HEK293 (cell line): ENCODE data around the gene NECTIN1.

ENCODE experiments used
- AEBP2 ChIP-seq: fragments of 450-650 bp; formaldehyde crosslinking; IDR thresholded peaks from 2 replicates; pipeline ENCODE4 v1.5.1; 2016; ENCODE audit warnings: missing biosample characterization, missing genetic modification characterization, borderline replicate concordance
- HOXA7 ChIP-seq: sonication (generic); formaldehyde crosslinking; IDR thresholded peaks from 2 replicates; pipeline ENCODE4 v1.8.1; 2022; ENCODE audit warnings: missing genetic modification reagents, borderline replicate concordance
- MZF1 ChIP-seq: fragments of 450-650 bp; formaldehyde crosslinking; IDR thresholded peaks from 2 replicates; pipeline ENCODE4 v1.5.1; 2017; ENCODE audit warnings: missing biosample characterization, missing genetic modification characterization, borderline replicate concordance
- REPIN1 ChIP-seq: fragments of 450-650 bp; formaldehyde crosslinking; IDR thresholded peaks from 2 replicates; pipeline ENCODE4 v1.5.1; 2017; ENCODE audit warnings: missing biosample characterization, missing genetic modification characterization, low read depth
- SP7 ChIP-seq: fragments of 450-650 bp; formaldehyde crosslinking; IDR thresholded peaks from 2 replicates; pipeline ENCODE4 v1.5.1; 2016; ENCODE audit warnings: missing biosample characterization, missing genetic modification characterization
- ZBTB1 ChIP-seq: fragments of 450-650 bp; formaldehyde crosslinking; IDR thresholded peaks from 2 replicates; pipeline ENCODE4 v1.5.1; 2016; ENCODE audit warnings: missing biosample characterization, missing genetic modification characterization
- ZBTB26 ChIP-seq: fragments of 450-650 bp; formaldehyde crosslinking; optimal IDR thresholded peaks from 2 replicates; pipeline ENCODE3; 2016; ENCODE audit warnings: missing biosample characterization, mild to moderate bottlenecking, missing genetic modification characterization
- ZFP37 ChIP-seq: fragments of 450-650 bp; formaldehyde crosslinking; IDR thresholded peaks from 2 replicates; pipeline ENCODE4 v1.5.1; 2016; ENCODE audit warnings: missing biosample characterization, missing genetic modification characterization
- ZNF112 ChIP-seq: fragments of 450-650 bp; formaldehyde crosslinking; IDR thresholded peaks from 2 replicates; pipeline ENCODE4 v1.5.0; 2017; ENCODE audit warnings: missing biosample characterization, missing genetic modification characterization
- ZNF114 ChIP-seq: fragments of 450-650 bp; formaldehyde crosslinking; IDR thresholded peaks from 2 replicates; pipeline ENCODE4 v1.5.0; 2017; ENCODE audit warnings: missing biosample characterization, missing genetic modification characterization
- ZNF132 ChIP-seq: fragments of 450-650 bp; formaldehyde crosslinking; IDR thresholded peaks from 2 replicates; pipeline ENCODE4 v1.5.1; 2017; ENCODE audit warnings: missing biosample characterization, missing genetic modification characterization, borderline replicate concordance
- ZNF18 ChIP-seq: fragments of 450-650 bp; formaldehyde crosslinking; IDR thresholded peaks from 2 replicates; pipeline ENCODE4 v1.5.1; 2016; ENCODE audit warnings: missing biosample characterization, missing genetic modification characterization
- ZNF19 ChIP-seq: fragments of 450-650 bp; formaldehyde crosslinking; IDR thresholded peaks from 2 replicates; pipeline ENCODE4; 2016; ENCODE audit warnings: missing biosample characterization, missing genetic modification characterization, low read depth
- ZNF223 ChIP-seq: fragments of 450-650 bp; formaldehyde crosslinking; IDR thresholded peaks from 2 replicates; pipeline ENCODE4 v1.5.1; 2016; ENCODE audit warnings: missing biosample characterization, missing genetic modification characterization
- ZNF23 ChIP-seq: fragments of 450-650 bp; formaldehyde crosslinking; IDR thresholded peaks from 2 replicates; pipeline ENCODE4 v1.5.1; 2016; ENCODE audit warnings: missing biosample characterization, missing genetic modification characterization, borderline replicate concordance
- ZNF335 ChIP-seq: fragments of 450-650 bp; formaldehyde crosslinking; conservative IDR thresholded peaks from 2 replicates; pipeline ENCODE4 v1.5.1; 2016; ENCODE audit warnings: missing biosample characterization, missing genetic modification characterization
- ZNF37A ChIP-seq: fragments of 450-650 bp; IDR thresholded peaks from 2 replicates; pipeline ENCODE4 v1.5.1; 2018; ENCODE audit warnings: missing biosample characterization, missing genetic modification characterization
- ZNF394 ChIP-seq: fragments of 450-650 bp; formaldehyde crosslinking; IDR thresholded peaks from 2 replicates; pipeline ENCODE4 v1.5.1; 2016; ENCODE audit warnings: missing biosample characterization, missing genetic modification characterization, mild to moderate bottlenecking, moderate library complexity, borderline replicate concordance
- ZNF473 ChIP-seq: fragments of 450-650 bp; formaldehyde crosslinking; IDR thresholded peaks from 2 replicates; pipeline ENCODE4 v1.5.1; 2017; ENCODE audit warnings: missing biosample characterization, missing genetic modification characterization
- ZNF521 ChIP-seq: fragments of 450-650 bp; formaldehyde crosslinking; IDR thresholded peaks from 2 replicates; pipeline ENCODE4 v1.5.1; 2017; ENCODE audit warnings: missing biosample characterization, mild to moderate bottlenecking, missing genetic modification characterization
- ZNF544 ChIP-seq: fragments of 450-650 bp; formaldehyde crosslinking; IDR thresholded peaks from 2 replicates; pipeline ENCODE4 v1.5.0; 2017; ENCODE audit warnings: missing biosample characterization, missing genetic modification characterization
- ZNF561 ChIP-seq: fragments of 450-650 bp; IDR thresholded peaks from 2 replicates; pipeline ENCODE4 v1.5.1; 2018; ENCODE audit warnings: missing biosample characterization, missing genetic modification characterization, borderline replicate concordance
- ZNF571 ChIP-seq: fragments of 450-650 bp; formaldehyde crosslinking; IDR thresholded peaks from 2 replicates; pipeline ENCODE4 v1.5.0; 2017; ENCODE audit warnings: missing biosample characterization, missing genetic modification characterization
- ZNF580 ChIP-seq: fragments of 450-650 bp; formaldehyde crosslinking; IDR thresholded peaks from 2 replicates; pipeline ENCODE4 v1.5.1; 2016; ENCODE audit warnings: missing biosample characterization, missing genetic modification characterization
- ZNF596 ChIP-seq: fragments of 450-650 bp; IDR thresholded peaks from 2 replicates; pipeline ENCODE4 v1.5.0; 2018; ENCODE audit warnings: missing biosample characterization, mild to moderate bottlenecking, missing genetic modification characterization, moderate library complexity
- ZNF624 ChIP-seq: fragments of 450-650 bp; formaldehyde crosslinking; IDR thresholded peaks from 2 replicates; pipeline ENCODE4 v1.5.1; 2017; ENCODE audit warnings: missing biosample characterization, missing genetic modification characterization
- ZNF664 ChIP-seq: fragments of 450-650 bp; formaldehyde crosslinking; IDR thresholded peaks from 2 replicates; pipeline ENCODE4 v1.5.1; 2016; ENCODE audit warnings: missing biosample characterization, missing genetic modification characterization
- ZNF670 ChIP-seq: fragments of 450-650 bp; formaldehyde crosslinking; IDR thresholded peaks from 2 replicates; pipeline ENCODE4 v1.5.1; 2016; ENCODE audit warnings: missing biosample characterization, missing genetic modification characterization, low read depth
- ZNF677 ChIP-seq: fragments of 450-650 bp; IDR thresholded peaks from 2 replicates; pipeline ENCODE4 v1.5.0; 2018; ENCODE audit warnings: missing biosample characterization, mild to moderate bottlenecking, missing genetic modification characterization, moderate library complexity
- ZNF707 ChIP-seq: fragments of 450-650 bp; formaldehyde crosslinking; IDR thresholded peaks from 2 replicates; pipeline ENCODE4 v1.5.1; 2016; ENCODE audit warnings: missing biosample characterization, missing genetic modification characterization
- ZNF837 ChIP-seq: fragments of 450-650 bp; formaldehyde crosslinking; IDR thresholded peaks from 2 replicates; pipeline ENCODE4 v1.5.1; 2016; ENCODE audit warnings: missing biosample characterization, missing genetic modification characterization
- ZSCAN18 ChIP-seq: fragments of 450-650 bp; formaldehyde crosslinking; IDR thresholded peaks from 2 replicates; pipeline ENCODE4 v1.5.1; 2016; ENCODE audit warnings: missing biosample characterization, missing genetic modification characterization
- ZXDB ChIP-seq: fragments of 450-650 bp; formaldehyde crosslinking; IDR thresholded peaks from 2 replicates; pipeline ENCODE4 v1.5.1; 2016; ENCODE audit warnings: missing biosample characterization, missing genetic modification characterization

NECTIN1 gene

GRCh38 chr11:119727523-119728151, 1.4 kb downstream of the NECTIN1 start (continued):
- TF ChIP-seq AEBP2 (tag by site-specific recombination): no peak
- peak; percentile 63; the same call in 1 of the 2 replicates for TF ChIP-seq ZNF335 (tag by site-specific recombination)
- TF ChIP-seq ZNF677 (tag by site-specific recombination): no peak
- no peak for TF ChIP-seq ZNF561 (tag by site-specific recombination)
- TF ChIP-seq ZNF473 (tag by site-specific recombination): no peak
- no peak for TF ChIP-seq ZXDB (tag by site-specific recombination)
- TF ChIP-seq HOXA7 (CRISPR knock-in tag): no peak
- TF ChIP-seq ZNF664 (tag by site-specific recombination): no peak
- no peak for TF ChIP-seq ZNF544 (tag by site-specific recombination)
- no peak for TF ChIP-seq ZSCAN18 (tag by site-specific recombination)
- TF ChIP-seq ZNF132: no peak
- TF ChIP-seq ZNF670 (tag by site-specific recombination): no peak
- TF ChIP-seq REPIN1 (tag by site-specific recombination): no peak
- no peak for TF ChIP-seq ZNF596
- TF ChIP-seq ZNF521: no peak
- TF ChIP-seq ZNF23 (tag by site-specific recombination): no peak
- no peak for TF ChIP-seq ZNF624
- TF ChIP-seq ZNF112 (tag by site-specific recombination): no peak
- TF ChIP-seq ZNF707 (tag by site-specific recombination): no peak
- no peak for TF ChIP-seq ZNF580 (tag by site-specific recombination)
- no peak for TF ChIP-seq ZNF114 (tag by site-specific recombination)
- TF ChIP-seq ZBTB26: peak; percentile 33
- TF ChIP-seq MZF1 (tag by site-specific recombination): no peak
- TF ChIP-seq ZBTB1 (tag by site-specific recombination): no peak
- TF ChIP-seq ZNF571 (tag by site-specific recombination): no peak
- no peak for TF ChIP-seq ZNF223 (tag by site-specific recombination)
- no peak for TF ChIP-seq ZNF837
- TF ChIP-seq ZNF37A: no peak
- no peak for TF ChIP-seq ZNF394 (tag by site-specific recombination)
- TF ChIP-seq SP7: no peak
- TF ChIP-seq ZNF18 (tag by site-specific recombination): no peak
- no peak for TF ChIP-seq ZFP37 (tag by site-specific recombination)
- no peak for TF ChIP-seq ZNF19 (tag by site-specific recombination)
